ACC112 (cell line): Measurements from ENCODE around the gene KPNA4.

Experiments
- H2AFZ ChIP-seq: fragments of 200-600 bp; sonication (generic); one replicate; pipeline ENCODE4 v1.6.0; 2017; ENCODE audit warnings: antibody characterized with exemption, low read length; ENCODE audit not compliant: unreplicated experiment
- H3K27ac ChIP-seq: fragments of 200-600 bp; sonication (generic); 2 replicates; pipeline ENCODE4 v1.5.1; 2014; ENCODE audit warnings: low read depth, mild to moderate bottlenecking, antibody characterized with exemption, low read length, moderate library complexity
- H3K27me3 ChIP-seq: fragments of 200-600 bp; sonication (generic); 2 replicates; pipeline ENCODE4 v1.6.1; 2014; ENCODE audit warnings: mild to moderate bottlenecking, antibody characterized with exemption, low read length, moderate library complexity, mixed read lengths; ENCODE audit not compliant: insufficient read depth
- H3K36me3 ChIP-seq: fragments of 200-600 bp; sonication (generic); 2 replicates; pipeline ENCODE4 v1.6.1; 2016; ENCODE audit warnings: mild to moderate bottlenecking, antibody characterized with exemption, low read length, moderate library complexity, mixed read lengths; ENCODE audit not compliant: insufficient read depth
- H3K4me1 ChIP-seq: fragments of 200-600 bp; sonication (generic); one replicate; pipeline ENCODE4 v1.6.1; 2016; ENCODE audit warnings: low read length, mixed read lengths; ENCODE audit not compliant: insufficient read depth, unreplicated experiment, control insufficient read depth
- H3K4me3 ChIP-seq: fragments of 200-600 bp; sonication (generic); 2 replicates; pipeline ENCODE4 v1.5.1; 2014; ENCODE audit warnings: mild to moderate bottlenecking, low read depth, low read length
- H3K79me2 ChIP-seq: fragments of 200-600 bp; sonication (generic); one replicate; pipeline ENCODE4 v1.6.0; 2016; ENCODE audit warnings: low read length; ENCODE audit not compliant: control insufficient read depth, unreplicated experiment, insufficient read depth

KPNA4 gene

DNA sequence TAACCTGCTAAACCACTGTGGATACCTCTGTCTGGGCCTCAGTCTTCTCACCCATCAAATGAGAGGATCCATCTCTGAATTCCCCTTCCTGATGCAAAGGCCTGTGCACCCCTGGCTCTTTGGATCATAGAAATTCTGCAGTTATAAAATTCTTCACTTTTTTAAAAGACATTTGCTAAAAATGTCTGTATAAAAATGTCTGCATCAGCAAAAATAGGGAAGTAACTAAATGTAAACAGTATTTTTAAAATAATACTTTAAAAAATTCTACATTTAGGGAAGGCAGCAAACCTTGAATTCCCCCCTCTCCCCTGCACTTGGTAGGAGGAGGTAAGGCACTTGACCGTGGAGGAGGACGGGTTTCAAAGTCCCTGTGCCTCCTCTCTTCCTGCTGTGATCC is 90.2 kb downstream of the KPNA4 start:
- no peaks in the 10 kb centered on the region for H3K27me3 ChIP-seq
- H3K4me1 ChIP-seq, result peaks cover 41% of the 10 kb centered on the region
- no peak overlapping the region for H3K27ac ChIP-seq
- no peaks in the 10 kb centered on the region for H3K79me2 ChIP-seq
- no peaks in the 10 kb centered on the region for H3K36me3 ChIP-seq
- H2AFZ ChIP-seq, result no peak overlapping the region
- no peak overlapping the region for H3K4me3 ChIP-seq

DNA sequence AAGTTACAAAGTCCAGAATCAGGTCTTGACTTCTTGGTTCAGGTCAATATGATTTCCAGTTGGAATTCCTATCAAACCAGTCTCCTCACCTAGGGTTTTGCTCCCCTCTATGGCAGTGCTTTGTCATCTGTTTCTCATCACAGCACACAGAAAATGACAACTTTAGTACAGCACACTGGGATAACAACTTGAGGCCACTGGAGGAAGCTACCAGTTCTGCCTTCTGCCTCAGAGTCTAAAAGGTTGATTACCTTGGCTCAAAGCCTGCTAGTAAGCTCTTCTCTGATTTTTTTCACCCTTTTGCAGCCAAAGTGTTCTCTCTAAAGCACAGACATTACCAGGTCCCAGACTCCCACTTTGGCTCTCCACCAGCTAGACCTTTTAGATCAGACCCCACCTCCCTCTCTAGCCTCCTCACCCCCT is 90.9 kb downstream of the KPNA4 start:
- Histone ChIP-seq H3K4me3 (peak overlapping the region; percentile 58; the same call in 1 of the 2 replicates), H3K4me1 (peaks cover 41% of the 10 kb centered on the region), H3K36me3 (no peaks in the 10 kb centered on the region), H3K79me2 (no peaks in the 10 kb centered on the region), H2AFZ (no peak overlapping the region), H3K27me3 (no peaks in the 10 kb centered on the region), H3K27ac (peak overlapping the region; percentile 86)

DNA sequence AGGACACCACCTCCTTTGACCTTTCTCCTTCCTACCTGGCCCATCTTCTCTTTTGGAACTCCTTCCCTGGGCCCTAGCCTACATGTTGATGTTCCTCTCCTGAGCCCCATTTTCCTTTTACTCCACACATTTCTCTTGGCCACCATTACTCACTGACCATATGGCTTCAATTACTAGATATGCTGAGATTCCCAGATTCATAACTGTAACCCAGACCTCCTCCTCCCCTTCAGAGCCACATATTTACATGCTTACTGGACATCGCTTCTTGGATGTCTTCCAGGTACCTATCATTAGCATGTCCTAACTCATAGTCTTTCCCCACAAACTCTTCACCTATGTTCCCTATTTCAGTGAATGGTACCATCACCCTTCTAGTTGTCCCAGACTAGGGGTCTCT is 91.4 kb downstream of the KPNA4 start:
- H2AFZ ChIP-seq, result no peak overlapping the region
- no peaks in the 10 kb centered on the region for H3K79me2 ChIP-seq
- H3K27me3 ChIP-seq, result no peaks in the 10 kb centered on the region
- H3K27ac ChIP-seq, result peak overlapping the region; percentile 86
- H3K36me3 ChIP-seq, result no peaks in the 10 kb centered on the region
- H3K4me3 ChIP-seq, result peak overlapping the region; percentile 58; the same call in 1 of the 2 replicates
- H3K4me1 ChIP-seq, result peaks cover 41% of the 10 kb centered on the region

DNA sequence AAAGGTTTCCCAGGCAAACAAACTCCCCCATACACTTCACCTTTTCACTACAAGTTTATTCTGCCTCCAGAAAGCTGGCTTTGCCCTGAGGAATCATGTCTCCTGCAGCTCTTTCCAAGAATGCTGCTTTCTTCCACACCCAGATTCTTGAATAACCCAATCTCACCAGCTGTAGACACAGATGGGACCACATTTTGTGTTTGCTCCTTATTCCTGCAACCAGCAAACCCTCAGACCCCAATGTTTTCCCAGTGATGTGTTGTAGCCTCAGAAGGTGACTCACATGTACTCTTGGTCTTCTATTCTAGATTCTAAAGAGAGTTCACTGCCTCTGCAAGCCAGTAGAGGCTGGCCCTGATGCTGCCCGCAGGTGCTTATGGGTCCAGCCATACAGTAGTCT is 92.2 kb downstream of the KPNA4 start:
- Histone ChIP-seq H3K4me1 (peaks cover 40% of the 10 kb centered on the region), H3K79me2 (no peaks in the 10 kb centered on the region), H3K27me3 (no peaks in the 10 kb centered on the region), H2AFZ (no peak overlapping the region), H3K4me3 (no peak overlapping the region), H3K27ac (peak overlapping the region; percentile 86), H3K36me3 (no peaks in the 10 kb centered on the region)

DNA sequence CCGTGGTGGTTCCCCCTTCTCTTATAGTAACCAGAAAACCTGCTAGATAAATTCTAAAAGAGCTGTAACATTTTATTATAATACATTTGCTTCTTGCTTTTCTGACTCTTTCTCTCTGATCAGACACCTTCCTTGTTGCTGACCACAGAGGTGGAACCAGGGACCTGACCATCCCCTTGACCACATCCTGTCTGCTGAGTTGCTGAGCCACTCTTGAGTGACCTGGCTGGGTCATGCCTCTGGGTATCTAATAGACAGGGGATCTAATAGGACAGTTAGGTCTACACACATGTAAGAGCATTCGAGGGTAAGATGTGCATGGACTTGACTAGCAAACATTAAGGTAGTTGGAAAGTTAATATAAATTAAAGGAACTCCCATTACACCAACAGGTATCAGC is 93.0 kb downstream of the KPNA4 start:
- H3K4me3 ChIP-seq, result no peak overlapping the region
- H2AFZ ChIP-seq, result no peak overlapping the region
- H3K36me3 ChIP-seq, result no peaks in the 10 kb centered on the region
- no peaks in the 10 kb centered on the region for H3K79me2 ChIP-seq
- no peak overlapping the region for H3K27ac ChIP-seq
- H3K4me1 ChIP-seq, result peaks cover 32% of the 10 kb centered on the region
- no peaks in the 10 kb centered on the region for H3K27me3 ChIP-seq

DNA sequence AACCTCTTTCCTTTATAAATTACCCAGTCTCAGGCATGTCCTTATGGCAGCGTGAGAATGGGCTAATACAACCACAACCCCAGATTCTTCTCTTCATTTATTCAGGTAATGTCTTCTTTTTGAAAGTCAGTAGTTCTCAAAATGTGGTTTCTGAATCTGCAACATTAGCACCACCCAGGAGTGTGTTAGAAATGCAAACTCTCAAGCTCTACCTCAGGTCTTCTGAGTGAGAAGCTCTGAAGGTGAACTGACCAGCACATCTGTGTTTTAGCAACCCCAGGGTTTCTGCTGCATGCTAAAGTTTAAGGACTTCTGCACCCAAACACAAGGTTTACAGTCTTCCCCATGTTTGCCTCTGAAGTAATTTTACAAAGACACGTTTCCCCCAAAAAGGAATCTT is 93.5 kb downstream of the KPNA4 start:
- H3K4me3 ChIP-seq, result no peak overlapping the region
- no peaks in the 10 kb centered on the region for H3K79me2 ChIP-seq
- H3K4me1 ChIP-seq, result peaks cover 32% of the 10 kb centered on the region
- no peaks in the 10 kb centered on the region for H3K27me3 ChIP-seq
- H2AFZ ChIP-seq, result no peak overlapping the region
- no peak overlapping the region for H3K27ac ChIP-seq
- H3K36me3 ChIP-seq, result no peaks in the 10 kb centered on the region

DNA sequence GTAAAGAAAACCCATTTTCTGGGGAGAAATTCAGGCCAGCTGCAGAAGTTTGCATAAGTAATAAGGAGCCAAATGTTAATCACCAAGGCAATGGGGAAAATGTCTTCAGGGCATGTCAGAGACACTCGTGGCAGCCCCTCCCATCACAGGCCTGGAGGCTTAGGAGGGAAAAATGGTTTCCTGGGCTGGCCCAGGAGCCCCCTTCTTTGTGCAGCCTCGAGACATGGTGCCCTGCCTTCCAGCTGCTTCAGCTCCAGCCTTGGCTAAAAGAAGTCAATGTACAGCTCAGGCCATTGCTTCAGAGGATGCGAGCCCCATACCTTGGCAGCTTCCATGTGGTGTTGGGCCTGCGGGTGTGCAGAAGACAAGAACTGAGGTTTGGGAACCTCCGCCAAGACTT is 95.2 kb downstream of the KPNA4 start:
- Histone ChIP-seq H3K4me1 (peaks cover 26% of the 10 kb centered on the region), H3K4me3 (no peak overlapping the region), H3K36me3 (no peaks in the 10 kb centered on the region), H3K27me3 (no peaks in the 10 kb centered on the region), H2AFZ (no peak overlapping the region), H3K79me2 (no peaks in the 10 kb centered on the region), H3K27ac (no peak overlapping the region)

DNA sequence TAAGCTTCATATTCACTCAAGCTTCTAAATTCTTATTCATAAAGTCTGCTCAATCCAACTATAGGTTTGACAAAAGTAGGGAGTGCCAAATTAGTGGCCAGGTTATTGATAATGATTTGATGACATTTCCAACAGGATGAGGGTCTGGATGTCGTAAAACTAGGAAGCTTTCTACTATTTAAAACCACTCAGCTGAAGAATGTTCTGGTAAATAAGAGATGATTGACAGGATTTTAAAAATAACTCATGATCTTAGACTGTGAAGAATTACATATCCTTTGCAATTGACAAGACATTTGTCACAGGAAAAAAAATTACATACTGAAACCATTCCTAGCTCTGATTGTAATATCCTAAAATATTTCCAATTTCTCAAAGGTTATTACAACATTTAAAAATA is 100.4 kb downstream of the KPNA4 start:
- no peak overlapping the region for H2AFZ ChIP-seq
- no peak overlapping the region for H3K4me3 ChIP-seq
- H3K27me3 ChIP-seq, result no peaks in the 10 kb centered on the region
- no peaks in the 10 kb centered on the region for H3K79me2 ChIP-seq
- H3K4me1 ChIP-seq, result no peaks in the 10 kb centered on the region
- H3K27ac ChIP-seq, result no peak overlapping the region
- H3K36me3 ChIP-seq, result no peaks in the 10 kb centered on the region

DNA sequence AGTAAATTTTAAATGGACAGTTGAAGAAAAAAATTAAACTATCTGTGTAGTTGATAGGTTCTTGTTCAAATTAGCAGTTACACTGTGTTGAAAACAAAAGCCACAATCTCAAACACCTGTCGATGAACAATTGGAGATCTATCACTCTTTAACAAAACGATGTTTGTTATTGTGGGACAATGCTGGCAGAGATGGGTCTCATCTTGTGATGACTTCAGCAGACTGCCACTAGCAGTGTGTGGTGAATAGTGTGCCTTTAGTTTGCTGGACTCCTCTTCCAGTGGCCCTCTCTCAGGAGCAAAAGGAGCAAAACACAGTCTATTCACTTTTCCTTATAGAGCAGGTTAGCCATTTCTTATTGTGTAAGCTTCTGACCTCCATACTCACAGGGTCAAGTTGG is 101.0 kb downstream of the KPNA4 start:
- no peaks in the 10 kb centered on the region for H3K79me2 ChIP-seq
- no peak overlapping the region for H3K27ac ChIP-seq
- H3K27me3 ChIP-seq, result no peaks in the 10 kb centered on the region
- H3K4me1 ChIP-seq, result no peaks in the 10 kb centered on the region
- H3K36me3 ChIP-seq, result no peaks in the 10 kb centered on the region
- no peak overlapping the region for H3K4me3 ChIP-seq
- no peak overlapping the region for H2AFZ ChIP-seq

DNA sequence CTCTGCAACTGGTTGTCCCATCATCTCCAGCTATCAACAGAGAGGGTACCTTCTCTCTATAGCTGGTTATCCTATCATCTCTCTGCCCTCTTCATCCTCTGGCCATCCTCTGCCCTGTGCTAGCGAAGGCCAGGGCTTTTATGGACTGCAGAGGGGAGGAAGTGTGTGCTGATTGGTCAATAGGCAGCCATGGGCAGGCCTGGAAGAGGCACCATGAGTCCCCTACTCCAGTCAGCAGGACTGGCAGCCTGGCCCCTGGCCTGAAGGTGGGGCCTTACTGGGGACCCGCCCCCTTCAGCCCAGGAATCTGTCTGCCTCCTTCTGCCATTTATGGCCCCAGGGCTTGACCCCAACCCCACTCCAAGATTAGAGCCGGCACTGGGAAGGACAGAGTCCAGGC is 105.3 kb downstream of the KPNA4 start:
- Histone ChIP-seq H3K27me3 (no peaks in the 10 kb centered on the region), H3K4me3 (no peak overlapping the region), H3K4me1 (no peaks in the 10 kb centered on the region), H3K36me3 (no peaks in the 10 kb centered on the region), H3K27ac (no peak overlapping the region), H2AFZ (no peak overlapping the region), H3K79me2 (no peaks in the 10 kb centered on the region)

DNA sequence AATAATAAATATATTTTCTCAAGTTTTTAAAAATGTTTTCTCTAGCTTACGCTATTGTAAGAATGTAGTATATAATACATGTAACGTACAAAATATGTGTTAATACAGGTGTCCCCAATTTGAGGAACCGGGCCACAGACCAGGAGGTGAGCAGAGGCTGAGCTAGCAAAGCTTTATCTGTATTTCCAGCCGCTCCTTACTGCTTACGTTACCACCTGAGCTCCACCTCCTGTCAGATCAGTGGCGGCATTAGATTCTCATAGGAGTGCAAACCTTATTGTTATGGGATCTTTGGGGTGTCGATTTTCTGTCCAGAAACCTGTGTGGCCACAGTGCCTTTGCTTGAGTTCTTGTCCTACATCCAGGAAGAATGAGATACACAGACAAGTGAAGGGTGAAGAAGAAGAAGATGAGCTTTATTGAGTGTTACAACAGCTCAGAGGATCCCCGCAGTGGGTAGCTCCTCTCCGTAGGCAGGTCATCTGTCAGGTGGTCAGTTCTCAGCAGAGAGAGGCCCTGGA is 105.9 kb downstream of the KPNA4 start:
- no peak overlapping the region for H2AFZ ChIP-seq
- H3K79me2 ChIP-seq, result no peaks in the 10 kb centered on the region
- H3K36me3 ChIP-seq, result no peaks in the 10 kb centered on the region
- H3K4me1 ChIP-seq, result no peaks in the 10 kb centered on the region
- no peaks in the 10 kb centered on the region for H3K27me3 ChIP-seq
- H3K27ac ChIP-seq, result no peak overlapping the region
- no peak overlapping the region for H3K4me3 ChIP-seq
